Measurements from ENCODE around the gene ATF6.

- TF ChIP-seq CTCF (IDR thresholded peaks at IDR 0.05; ENCODE audit: extremely low read depth in 1 of 2, insufficient read depth in 1 of 2, low read depth in 1 of 2, low read length in 2 of 2) (no peak), MAX (IDR thresholded peaks at IDR 0.05; ENCODE audit: insufficient read depth, insufficient read length) (no peak), POLR2A (IDR thresholded peaks at IDR 0.05; ENCODE audit: low read depth, low read length) (no peak), EZH2 (IDR thresholded peaks at IDR 0.05; ENCODE audit: borderline replicate concordance, low read depth, low read length, severe bottlenecking) (no peak)
Observed at GRCh38 chr1:162003061-162003829, 237.1 kb downstream of the ATF6 start.

All from endothelial cell of umbilical vein (primary cell).